Brain microvascular endothelial cell (primary cell): ENCODE measurements around the gene DNAJA3.

Experiments
- DNase-seq: peaks from one replicate; pipeline ENCODE4 v3.0.0-alpha.2; 2020
- H3K27ac ChIP-seq: fragments of 250-450 bp; sonication (Bioruptor Pico); 2 replicates; pipeline ENCODE4 v1.5.1; 2020; ENCODE audit warnings: mild to moderate bottlenecking, moderate library complexity
- H3K27me3 ChIP-seq: fragments of 250-450 bp; sonication (Bioruptor Pico); replicated peaks from 2 replicates; pipeline ENCODE4 v1.5.1; 2020; ENCODE audit warnings: mild to moderate bottlenecking
- H3K36me3 ChIP-seq: fragments of 250-450 bp; sonication (Bioruptor Pico); replicated peaks from 2 replicates; pipeline ENCODE4 v1.5.1; 2020; ENCODE audit warnings: mild to moderate bottlenecking
- H3K4me3 ChIP-seq: 2 replicates; pipeline ENCODE4 v1.5.1; 2011; ENCODE audit warnings: low read depth, mild to moderate bottlenecking, control low read depth, low read length, moderate library complexity
- CTCF ChIP-seq: IDR thresholded peaks from 2 replicates; pipeline ENCODE4 v1.5.1; 2011; ENCODE audit warnings: low read depth, mild to moderate bottlenecking, moderate library complexity, low read length, control low read depth, inconsistent platforms; ENCODE audit errors: missing control alignments
- in situ Hi-C: cut with HindIII; loops from 2 replicates; pipeline ENCODE4 v1.10.0; 2017; ENCODE audit warnings: low sequenced_read_pairs, low pct_ligation_motif_present

Gene DNAJA3

GRCh38 chr16:4395055-4395726 is 30.5 kb upstream of the DNAJA3 start:
- Histone ChIP-seq H3K27ac (no peak overlapping the region), H3K36me3 (peaks cover 4% of the 10 kb centered on the region), H3K27me3 (no peaks in the 10 kb centered on the region), H3K4me3 (no peak overlapping the region)
- no peak for TF ChIP-seq CTCF
- in situ Hi-C loops: no loop called here
- DNase-seq: no peak

- peaks cover 9% of the 10 kb centered on the region for H3K36me3 ChIP-seq
- H3K27ac ChIP-seq: no peak overlapping the region
- H3K27me3 ChIP-seq: no peaks in the 10 kb centered on the region
- H3K4me3 ChIP-seq: no peak overlapping the region
- TF ChIP-seq CTCF: no peak
- in situ Hi-C loops: no loop called here
- no peak for DNase-seq
Measured at GRCh38 chr16:4399001-4399730, 26.5 kb upstream of the DNAJA3 start.

- Histone ChIP-seq H3K27me3 (no peaks in the 10 kb centered on the region), H3K4me3 (no peak overlapping the region), H3K27ac (no peak overlapping the region), H3K36me3 (peaks cover 19% of the 10 kb centered on the region)
- no peak for TF ChIP-seq CTCF
- DNase-seq: no peak
- in situ Hi-C loops: no loop called here
Measured at GRCh38 chr16:4401094-4401501, 24.6 kb upstream of the DNAJA3 start.

GRCh38 chr16:4401510-4401909 is 24.2 kb upstream of the DNAJA3 start:
- H3K36me3 ChIP-seq: peaks cover 21% of the 10 kb centered on the region

GRCh38 chr16:4402439-4403132 is 23.1 kb upstream of the DNAJA3 start:
- Histone ChIP-seq H3K36me3 (peaks cover 29% of the 10 kb centered on the region), H3K27me3 (no peaks in the 10 kb centered on the region), H3K4me3 (peak overlapping the region; percentile 43), H3K27ac (no peak overlapping the region)
- peak; percentile 80 for TF ChIP-seq CTCF
- in situ Hi-C loops: no loop called here
- DNase-seq: peak; percentile 55

More at GRCh38 chr16:4401510-4401909, 24.2 kb upstream of the DNAJA3 start:
- H3K27me3 ChIP-seq: no peaks in the 10 kb centered on the region
- in situ Hi-C loops: no loop called here
- H3K4me3 ChIP-seq: no peak overlapping the region
- DNase-seq: no peak
- no peak for TF ChIP-seq CTCF
- H3K27ac ChIP-seq: no peak overlapping the region
